HG03558 (cell line): ENCODE data around the gene UGDH.
"Not testable (repeated sequence)": the region's sequence is repeated elsewhere in the genome, so short reads cannot be mapped to it uniquely, and the experiment has no call there.

Experiments
- ATAC-seq: cut with Tn5 transposase; IDR thresholded peaks from one replicate; pipeline ENCODE4 v1.9.1; 2021; ENCODE audit warnings: moderate number of reproducible peaks; ENCODE audit not compliant: unreplicated experiment; ENCODE audit errors: extremely low read depth

The UGDH gene

DNA sequence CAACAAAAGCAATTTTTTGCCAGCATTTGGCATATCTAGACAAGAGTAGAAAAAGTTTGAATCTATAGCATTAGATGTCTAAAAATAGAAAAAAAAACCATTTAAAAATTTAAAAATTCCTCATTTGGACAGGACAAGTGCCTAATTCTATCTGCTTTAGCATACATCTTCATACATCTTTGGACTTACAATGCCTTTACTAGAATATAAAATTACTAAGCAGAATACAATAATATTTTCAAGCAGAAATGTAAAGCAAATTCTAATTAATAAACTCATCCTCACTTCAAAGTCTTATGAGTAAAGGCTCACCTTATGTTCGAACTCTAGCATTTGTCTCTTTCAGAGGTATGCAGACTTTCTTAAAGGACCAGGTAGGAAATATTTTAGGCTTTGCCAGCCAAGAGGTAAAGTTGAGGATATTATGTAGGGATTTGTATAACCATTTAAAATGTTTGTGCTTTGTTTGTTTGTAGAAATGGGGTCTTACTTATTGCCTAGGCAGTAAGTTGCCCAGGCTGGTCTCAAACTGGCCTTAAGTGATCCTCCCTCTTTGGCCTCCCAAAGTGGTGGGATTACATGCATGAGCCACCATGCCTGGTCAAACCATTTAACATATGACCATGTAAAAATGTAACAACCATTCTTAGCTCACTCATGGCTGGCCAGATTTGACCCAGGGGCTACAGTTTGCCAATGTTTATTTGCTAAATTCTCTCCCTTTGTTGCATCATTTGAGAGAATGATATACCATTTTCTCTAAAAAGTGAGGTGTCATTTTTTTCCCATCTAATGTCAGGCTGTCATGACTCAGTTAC, 29.1 kb downstream of the UGDH start:
- ATAC-seq = no peak

DNA sequence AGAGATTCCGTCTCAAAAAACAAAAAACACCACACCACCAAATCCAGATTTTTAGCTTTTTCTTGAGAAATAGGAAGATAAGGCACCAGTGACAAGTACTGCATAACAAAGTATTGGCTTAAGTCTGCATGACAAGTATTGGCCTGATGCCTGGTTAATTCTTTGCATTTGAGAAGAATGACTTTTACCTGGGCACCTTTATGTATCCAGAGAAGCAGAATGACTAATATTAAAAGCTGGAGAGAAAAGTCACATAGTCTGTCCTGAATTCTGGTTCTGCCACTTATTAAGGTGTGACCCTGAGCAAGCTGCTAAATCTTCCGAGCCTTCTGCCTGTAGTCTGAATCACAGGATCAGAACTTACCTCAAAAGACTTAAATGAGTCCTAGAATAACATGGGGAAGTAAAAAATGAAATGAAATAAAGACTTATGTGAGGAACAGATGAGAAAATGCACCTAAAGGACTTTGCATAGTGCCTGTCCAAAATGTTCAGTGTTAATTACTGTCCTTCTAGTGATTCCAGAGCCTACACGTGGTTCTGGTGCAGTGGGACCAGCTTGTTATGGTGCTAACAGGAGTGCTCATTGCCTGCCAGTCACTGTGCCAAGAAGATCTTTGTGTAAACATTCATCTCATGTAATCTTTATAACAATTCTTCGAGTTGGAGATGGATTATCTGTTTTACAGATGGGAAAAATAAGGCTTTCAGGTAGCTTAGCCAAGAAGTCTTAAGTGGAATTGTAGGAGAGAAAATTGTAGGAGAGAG, 31.6 kb downstream of the UGDH start:
- ATAC-seq = no peak

DNA sequence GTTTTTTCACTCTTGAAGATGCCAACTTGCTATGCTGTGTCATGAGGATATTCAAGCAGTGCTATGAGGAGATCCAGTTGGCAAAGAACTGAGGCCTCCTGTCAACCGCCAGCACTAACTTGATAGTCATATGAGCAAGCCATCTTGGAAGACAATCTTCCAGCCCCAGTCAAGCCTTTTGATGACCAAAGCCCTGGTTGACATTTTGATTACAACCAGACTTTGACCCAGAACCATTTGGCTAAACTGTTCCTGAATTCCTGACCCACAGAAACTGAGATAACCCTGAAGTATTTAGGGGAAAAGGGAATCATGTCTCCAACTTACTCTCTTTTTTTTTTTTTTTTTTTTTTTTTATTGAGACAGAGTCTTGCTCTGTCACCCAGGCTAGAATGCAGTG, 32.9 kb downstream of the UGDH start:
- no peak for ATAC-seq

DNA sequence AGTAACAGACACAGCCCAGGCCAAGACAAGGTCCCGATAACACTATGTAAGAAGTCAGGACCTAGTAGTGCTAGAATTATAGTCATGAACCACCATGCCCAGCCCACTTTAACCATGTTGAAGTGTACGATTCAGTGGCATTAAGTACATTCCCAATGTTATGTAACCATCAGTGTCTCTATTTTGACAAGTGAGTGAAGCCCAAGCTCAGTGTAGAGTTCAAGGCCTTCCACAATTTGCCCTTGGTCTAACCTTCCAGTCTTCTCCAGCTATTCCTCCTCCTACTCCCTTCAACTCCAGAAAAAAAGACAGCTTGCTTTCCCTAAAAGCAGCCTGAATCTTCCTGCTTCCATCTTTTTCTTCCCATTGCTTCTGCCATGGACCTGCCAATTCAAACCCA, 36.9 kb downstream of the UGDH start:
- ATAC-seq = no peak

- ATAC-seq = no peak
Observed at GRCh38 chr4:39486221-39486804, 40.9 kb downstream of the UGDH start.

DNA sequence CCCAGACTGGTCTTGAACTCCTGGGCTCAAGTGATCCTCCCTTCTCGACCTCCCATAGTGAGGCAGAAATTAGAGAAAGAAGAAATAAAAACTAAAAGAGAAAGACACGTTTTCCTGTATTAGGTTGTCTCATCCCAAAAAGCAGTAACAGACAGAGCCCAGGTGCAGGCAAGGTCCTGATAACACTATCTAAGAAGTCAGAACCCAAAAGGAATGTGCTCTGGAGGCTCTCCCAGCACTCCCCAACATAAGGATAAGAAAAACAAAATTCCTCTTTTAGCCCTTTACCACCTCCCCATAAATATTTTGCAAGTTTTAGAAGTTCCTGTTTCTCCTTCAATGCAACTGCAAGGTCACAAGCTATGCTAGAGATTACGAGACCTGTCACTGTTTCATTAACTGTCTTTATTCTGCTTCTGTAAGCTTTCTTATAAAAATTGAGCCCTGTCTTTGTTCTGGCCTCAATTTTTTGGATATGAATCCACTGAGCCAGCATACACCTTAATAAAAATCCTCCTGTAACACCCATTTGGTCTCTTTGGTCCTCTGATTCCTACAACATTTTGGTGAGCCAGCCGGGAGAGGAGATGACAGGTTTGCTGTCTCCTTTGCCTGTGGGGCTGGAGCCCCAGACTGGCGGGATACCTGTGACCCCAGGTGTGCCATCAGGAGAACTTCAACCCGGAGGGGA, 42.5 kb downstream of the UGDH start:
- ATAC-seq = no peak

DNA sequence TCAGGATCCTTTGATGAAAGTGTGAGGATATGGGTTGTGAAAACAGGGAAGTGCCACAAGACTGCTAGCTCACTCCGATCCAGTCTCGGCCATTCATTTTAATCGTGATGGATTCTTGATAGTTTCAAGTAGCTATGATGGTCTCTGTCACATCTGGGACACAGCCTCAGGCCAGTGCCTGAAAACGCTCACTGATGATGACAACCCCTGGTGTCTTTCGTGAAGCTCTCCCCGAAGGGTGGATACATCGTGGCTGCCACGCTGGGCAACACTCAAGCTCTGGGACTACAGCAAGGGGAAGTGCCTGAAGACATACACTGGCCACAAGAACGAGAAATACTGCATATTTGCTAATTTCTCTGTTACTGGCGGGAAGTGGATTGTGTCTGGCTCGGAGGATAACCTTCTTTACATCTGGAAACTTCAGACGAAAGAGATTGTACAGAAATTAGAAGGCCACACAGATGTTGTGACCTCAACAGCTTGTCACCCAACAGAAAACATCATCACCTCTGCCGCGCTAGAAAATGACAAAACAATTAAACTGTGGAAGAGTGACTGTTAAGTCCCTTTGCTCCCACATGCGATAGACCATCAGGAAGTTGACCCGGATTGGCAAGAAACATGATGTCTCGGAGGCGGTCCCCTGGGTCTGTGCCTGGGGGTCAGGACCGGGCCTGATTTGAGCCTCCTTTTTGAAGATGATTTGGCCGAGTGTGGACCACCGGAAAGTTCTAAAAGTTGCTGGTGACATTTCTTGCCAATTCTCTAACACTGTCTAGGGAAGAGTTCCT, 46.1 kb downstream of the UGDH start:
- ATAC-seq = no peak

GRCh38 chr4:39480251-39480650, 47.0 kb downstream of the UGDH start:
- ATAC-seq = no peak

GRCh38 chr4:39476187-39476895, 50.9 kb downstream of the UGDH start:
- ATAC-seq = no peak

DNA sequence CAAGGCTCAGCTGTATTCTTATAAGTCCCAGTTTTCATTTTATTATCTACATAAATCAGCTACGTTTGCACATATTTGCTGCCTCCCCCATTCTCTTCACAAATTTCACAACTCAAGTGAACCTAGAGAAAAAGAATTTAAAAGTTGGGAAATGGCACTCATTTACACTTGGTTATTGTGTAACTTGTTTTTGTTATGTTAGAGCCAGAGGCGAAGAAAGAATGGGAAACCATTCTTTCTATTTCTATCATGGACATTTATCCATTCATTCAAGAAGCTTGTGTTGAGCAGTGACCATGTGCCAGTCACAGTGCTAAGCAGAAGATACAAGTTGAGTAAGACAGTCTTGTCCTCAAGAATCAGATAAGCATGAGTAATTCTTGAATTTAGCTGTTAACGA, 54.8 kb downstream of the UGDH start:
- ATAC-seq = no peak

- no peak for ATAC-seq
Observed at GRCh38 chr4:39470402-39470801, 56.8 kb downstream of the UGDH start.

DNA sequence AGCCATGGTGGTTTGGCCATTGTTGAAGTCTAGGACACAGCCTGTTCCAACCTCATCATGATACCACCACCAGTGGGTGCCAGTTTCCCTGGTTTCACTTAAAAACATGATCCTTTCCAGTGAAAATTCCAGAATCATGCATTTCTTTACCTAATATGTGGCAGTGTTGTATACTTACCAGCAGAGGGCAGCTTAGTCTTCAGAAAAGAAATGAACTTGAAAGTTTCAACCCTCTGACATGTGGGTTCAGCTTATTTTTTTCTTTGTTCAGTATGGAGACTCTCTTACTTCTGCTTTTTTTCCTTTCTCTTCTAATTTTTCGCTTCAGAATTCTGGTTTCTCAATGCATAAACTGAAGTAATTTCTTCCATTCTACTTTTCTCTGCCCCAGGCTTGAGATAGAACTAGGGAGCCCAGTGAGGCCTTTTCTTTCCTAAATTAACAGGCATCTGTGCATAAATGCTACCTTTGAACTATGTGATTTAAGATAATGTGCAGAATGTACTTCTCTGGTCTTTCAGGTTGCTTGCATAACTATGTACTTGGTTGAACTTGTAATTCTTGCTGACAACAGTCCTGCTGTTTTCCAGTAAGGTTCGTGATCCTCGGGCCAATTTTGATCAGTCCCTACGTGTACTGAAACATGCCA, 57.7 kb downstream of the UGDH start:
- ATAC-seq = no peak

- no peak for ATAC-seq
Observed at GRCh38 chr4:39467464-39467863, 59.8 kb downstream of the UGDH start.

DNA sequence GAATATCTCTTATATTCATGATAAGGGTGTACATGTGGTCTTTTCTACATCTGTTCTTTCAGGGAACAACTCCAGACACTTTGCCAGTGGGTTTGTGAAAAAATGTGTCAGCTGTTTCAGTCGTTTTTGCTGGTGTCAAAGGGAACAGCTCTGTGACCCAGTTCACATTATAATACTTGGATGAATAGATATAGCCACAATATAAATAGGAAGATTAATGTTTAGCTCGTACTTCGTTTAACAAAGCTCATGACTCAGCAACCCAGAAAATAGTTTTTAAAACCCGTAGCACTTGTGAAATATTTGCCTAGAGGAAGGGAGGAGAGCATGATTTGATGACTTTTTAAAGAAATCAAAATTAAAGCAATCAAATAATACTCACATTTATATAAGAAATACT, 60.5 kb downstream of the UGDH start:
- ATAC-seq = no peak

- no peak for ATAC-seq
Observed at GRCh38 chr4:39464886-39465501, 62.2 kb downstream of the UGDH start.

GRCh38 chr4:39458505-39459300, 68.5 kb downstream of the UGDH start, which contains the start of the genes LIAS and RPL9:
Gene LIAS (plus strand): TSS chr4:39459056. CDS start chr4:39459118, 62 bp downstream.
Gene RPL9 (minus strand): TSS chr4:39458922. CDS start chr4:39458439, 483 bp downstream.
- ATAC-seq = peak; percentile 68

- not testable (repeated sequence) for ATAC-seq
Observed at GRCh38 chr4:39458161-39458504, 69.1 kb downstream of the UGDH start.
